ENCODE results near the gene NRBP1.

- TF ChIP-seq TAF1 (IDR thresholded peaks at IDR 0.05; ENCODE audit: low read depth, low read length), result no peak
- no peak for TF ChIP-seq CREB1 (IDR thresholded peaks at IDR 0.05)
- no peak for TF ChIP-seq GABPA (IDR thresholded peaks at IDR 0.05; ENCODE audit: borderline replicate concordance, insufficient read depth, low read length)
- no peak for TF ChIP-seq TEAD4 (IDR thresholded peaks at IDR 0.05; ENCODE audit: low read depth, low read length)
- TF ChIP-seq CTCF (IDR thresholded peaks at IDR 0.05; ENCODE audit: control extremely low read depth in 1 of 3, insufficient read depth in 1 of 3, low read depth in 1 of 3, low read length in 3 of 3), result no peak
Measured at GRCh38 chr2:27451095-27451494, 22.7 kb downstream of the NRBP1 start.

All from H1 (cell line).